HG03064 (cell line): ENCODE measurements around the gene SLC51B.
"Not testable (repeated sequence)": the region's sequence is repeated elsewhere in the genome, so short reads cannot be mapped to it uniquely, and the experiment has no call there.

ENCODE experiments used
- ATAC-seq: cut with Tn5 transposase; IDR thresholded peaks from one replicate; pipeline ENCODE4 v1.9.1; 2021; ENCODE audit warnings: low read depth; ENCODE audit not compliant: unreplicated experiment

Gene SLC51B

GRCh38 chr15:65096481-65097385 is 51.5 kb downstream of the SLC51B start:
- ATAC-seq: no peak

DNA sequence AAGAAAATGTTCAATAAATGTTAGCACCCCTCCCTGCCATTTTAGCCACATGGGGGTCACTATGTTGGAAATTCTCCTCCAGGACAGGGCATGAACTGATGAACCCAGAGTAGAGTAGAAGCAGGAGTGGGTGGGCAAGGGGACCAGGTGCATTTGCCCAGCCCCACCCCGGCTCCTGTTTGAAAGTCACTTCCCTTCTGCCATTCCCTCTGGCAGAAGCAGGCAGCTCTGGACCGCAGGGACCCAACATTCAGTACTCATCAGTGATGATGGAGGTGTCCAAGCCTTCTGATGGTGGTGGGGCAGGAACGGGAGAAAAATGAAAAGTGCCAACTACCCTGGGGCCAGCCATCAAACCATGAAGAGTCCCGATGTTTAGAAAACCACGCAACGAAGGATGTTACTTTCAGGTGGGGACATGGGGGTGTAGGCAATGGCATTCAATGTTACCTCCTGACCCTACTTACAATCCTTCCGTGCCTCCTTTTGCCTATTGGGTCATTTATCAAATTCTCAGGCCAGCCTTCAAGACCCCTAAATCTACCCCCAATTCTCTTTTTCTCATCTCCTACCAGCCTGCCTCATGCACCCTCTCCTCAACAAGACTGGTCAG is 52.6 kb downstream of the SLC51B start:
- ATAC-seq: no peak

DNA sequence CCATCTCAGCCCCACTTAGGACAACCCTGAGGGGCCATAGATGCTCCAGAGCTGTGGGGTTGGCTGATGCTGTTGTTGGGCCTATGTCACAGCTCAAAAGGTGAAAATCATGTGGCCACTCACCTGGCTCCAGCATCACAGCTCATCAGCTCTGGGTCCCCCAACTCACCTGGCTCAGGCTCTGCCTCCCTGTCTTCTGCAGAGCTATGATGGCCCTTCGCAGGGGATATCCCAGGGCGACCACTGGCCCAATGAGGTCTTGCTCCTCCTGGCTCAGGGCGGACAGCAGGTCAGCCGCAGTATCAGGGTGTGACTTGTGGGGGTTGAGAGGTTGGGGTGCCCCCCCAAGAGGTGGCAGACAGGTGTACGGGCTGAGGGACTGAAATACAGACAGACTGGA is 54.1 kb downstream of the SLC51B start:
- no peak for ATAC-seq

- not testable (repeated sequence) for ATAC-seq
Observed at GRCh38 chr15:65099801-65100200, 54.6 kb downstream of the SLC51B start.

DNA sequence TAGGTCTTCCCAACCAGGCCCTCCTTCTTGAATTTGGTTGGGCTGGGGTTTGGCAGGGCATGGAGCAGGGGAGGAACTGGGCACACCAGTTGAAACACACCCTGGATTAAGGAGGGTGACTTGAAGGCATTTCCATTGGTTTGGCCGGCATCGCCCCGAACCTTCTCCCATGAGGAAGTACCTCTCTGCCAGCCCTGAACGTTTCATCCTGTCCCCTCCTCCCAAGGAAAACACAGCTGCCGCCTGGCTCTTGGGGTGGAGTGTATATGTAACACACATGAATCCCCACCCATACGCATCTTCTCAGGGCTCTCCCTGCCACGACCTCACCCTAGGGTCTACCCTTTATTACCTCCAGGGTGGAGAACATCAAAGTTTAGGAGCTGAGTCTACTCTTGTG is 55.3 kb downstream of the SLC51B start:
- no peak for ATAC-seq

DNA sequence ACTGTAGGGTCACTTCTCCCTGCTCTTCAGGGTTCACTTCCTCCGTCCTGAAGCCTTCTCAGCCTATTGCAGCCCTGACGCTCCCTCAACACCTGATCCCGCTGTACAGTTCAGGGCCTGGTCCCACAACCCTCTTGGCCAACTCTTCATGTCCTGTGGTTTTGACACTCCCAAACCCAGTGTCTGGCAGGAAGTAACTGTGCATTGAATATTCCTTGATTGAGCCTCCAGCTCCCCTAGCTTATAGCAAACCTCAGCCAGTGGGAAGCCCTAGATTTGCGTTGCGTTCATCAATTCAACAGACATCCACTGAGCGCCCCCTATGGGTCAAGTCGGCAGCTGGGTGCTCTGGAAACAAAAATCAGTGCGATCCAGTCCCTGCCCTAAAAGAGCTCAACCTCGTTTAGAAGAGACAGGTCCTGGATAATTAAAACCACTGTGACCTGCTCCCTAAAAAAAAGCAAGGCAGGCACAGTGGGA is 56.3 kb downstream of the SLC51B start:
- no peak for ATAC-seq

GRCh38 chr15:65101891-65102708 is 56.9 kb downstream of the SLC51B start:
- ATAC-seq: no peak

DNA sequence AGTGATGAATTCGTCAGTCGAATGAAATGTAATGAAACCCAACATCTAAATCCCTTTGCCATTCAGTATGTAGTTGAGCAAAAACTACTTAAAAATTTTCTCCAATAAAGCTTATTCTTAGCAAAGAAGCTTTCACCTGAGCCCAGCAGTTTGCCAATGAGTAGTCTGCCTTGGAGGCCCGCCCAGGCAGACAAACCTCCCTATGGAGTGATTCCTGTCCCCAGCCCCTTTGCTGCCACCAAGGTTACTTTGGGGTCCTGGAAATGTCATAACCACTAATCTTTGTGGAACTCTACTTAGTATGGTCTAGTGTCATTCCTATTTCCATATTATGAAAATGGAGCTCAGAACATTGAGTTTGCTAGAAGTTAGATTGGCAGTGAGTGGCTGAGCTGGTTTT is 57.7 kb downstream of the SLC51B start:
- no peak for ATAC-seq
